Measurements from ENCODE around the gene PLXNA2.
A peak's percentile ranks its signal among the peaks of the same experiment; 100 is the strongest.

Gene PLXNA2

GRCh38 chr1:208219659-208220282 is 24.4 kb downstream of the PLXNA2 start:
- no peak for DNase-seq

- no peak for DNase-seq
Measured at GRCh38 chr1:208219098-208219658, 25.0 kb downstream of the PLXNA2 start.

DNA sequence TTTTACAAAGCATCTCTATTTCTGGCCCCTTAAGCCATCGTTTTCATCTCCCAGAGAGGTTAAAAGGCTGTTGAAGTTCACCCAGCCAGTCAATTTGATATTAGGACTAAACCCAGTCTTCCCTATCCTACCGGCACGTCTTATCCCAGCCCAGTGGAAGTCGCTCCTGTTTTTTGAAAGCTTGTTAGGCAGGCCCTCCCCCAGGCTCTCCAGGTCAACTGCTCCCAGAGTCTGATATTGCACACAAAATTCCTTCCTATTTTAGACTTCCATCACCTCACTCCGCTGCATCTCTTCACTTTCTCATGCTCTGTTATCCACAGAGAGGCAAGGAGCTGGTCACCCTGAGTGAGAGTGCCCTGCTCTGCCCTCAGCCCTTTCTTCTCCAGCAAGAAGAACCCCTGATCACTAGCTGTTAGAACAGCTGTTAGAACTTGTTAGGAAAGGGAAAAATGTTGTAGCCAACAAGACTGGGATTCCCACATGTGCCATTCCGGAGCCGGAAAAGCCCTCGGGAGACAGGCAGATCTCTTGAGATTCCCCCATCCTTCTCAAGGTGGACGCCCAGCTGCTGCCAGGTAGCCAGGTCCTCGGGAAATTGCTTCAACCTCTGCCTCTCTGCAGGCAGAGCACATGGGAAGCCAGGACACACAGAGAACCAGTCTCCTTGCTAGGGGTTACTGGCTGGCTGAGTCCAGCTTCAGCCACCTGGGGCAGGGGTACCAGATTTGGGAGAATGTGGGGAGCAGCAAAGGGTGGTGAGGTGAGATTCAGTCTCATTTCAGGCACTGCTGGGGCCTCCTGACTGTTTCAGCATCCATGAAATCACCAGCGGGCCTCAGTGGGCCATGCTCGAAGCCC is 25.7 kb downstream of the PLXNA2 start:
- no peak for DNase-seq

DNA sequence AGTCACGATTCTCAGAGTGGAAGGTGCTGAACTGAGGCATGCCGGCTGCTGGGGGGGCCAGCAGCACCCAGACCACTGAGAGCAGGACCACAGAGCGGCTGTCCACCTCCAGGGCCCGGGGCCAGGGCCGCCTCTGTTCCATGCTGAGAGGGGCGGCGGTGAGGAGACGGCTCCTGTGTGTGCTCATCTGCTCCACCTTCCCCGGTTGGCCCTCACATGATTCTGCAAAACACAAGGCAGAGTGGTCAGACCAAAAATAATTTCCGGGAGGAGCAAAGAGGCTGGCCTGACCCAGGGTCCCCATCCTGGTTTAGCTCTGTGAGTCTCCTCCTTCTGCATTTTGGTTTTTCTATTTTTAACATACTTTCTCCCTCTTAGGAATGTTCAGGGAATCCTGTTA is 26.4 kb downstream of the PLXNA2 start:
- no peak for DNase-seq

DNA sequence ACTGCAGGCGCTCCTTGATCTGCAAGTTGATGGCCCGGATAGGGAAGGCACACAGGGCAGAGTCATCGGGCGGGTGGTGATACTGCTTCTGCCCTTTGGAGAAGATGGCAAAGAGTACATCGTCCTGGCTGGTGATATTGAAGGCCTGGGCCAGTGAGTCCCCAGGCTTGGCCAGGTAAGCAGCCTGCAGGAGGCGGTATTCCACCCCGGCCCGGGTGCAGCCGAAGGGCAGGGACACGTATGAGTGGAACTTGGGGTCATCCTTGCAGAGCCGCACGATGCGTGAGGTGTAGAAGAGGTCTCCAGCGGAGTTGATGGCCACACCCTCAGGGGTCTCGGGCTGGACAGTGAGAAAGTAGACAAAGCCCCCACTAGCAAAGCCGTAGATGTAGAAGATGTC is 27.4 kb downstream of the PLXNA2 start:
- DNase-seq, result no peak

DNA sequence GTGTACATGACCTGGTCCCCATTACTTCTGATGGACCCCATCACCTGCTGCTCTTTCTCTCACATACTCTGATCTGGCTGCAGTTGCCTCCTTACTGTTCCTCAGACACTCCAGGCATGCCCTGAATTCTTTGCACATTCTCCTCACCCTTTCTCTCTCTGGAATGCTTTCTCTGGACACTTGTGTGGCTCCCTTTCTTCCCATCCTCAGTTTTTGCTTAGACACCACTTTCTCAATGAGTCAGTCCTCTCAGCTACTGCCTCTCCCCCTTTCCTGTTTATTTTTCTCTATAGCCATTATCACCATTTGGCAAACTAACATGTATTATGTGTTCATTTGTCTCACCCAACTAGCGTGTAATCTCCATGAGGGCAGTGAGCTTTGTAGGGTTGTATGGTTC is 28.1 kb downstream of the PLXNA2 start:
- DNase-seq, result no peak

GRCh38 chr1:208215393-208215792 is 28.8 kb downstream of the PLXNA2 start:
- DNase-seq, result no peak

DNA sequence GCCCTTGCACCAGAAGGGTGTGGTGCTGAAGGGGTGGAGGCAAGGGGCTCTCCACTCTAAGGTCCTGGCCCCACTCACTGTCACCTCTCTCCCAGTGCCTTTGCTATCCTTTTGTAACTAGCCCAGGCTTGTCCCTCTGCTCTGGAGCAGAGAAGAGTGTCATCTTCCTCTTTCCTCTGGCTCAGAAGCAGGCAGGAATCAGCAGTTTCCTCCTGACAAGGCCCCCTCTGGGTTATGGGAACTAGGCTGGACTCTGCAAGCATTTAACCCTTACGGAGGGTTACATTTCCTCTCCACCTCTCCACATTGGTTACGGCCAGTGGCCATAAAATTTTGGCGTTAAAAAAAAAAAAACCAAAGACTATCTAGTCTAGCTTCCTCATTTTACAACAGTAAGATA is 30.4 kb downstream of the PLXNA2 start:
- no peak for DNase-seq

GRCh38 chr1:208212893-208213292 is 31.3 kb downstream of the PLXNA2 start:
- no peak for DNase-seq

GRCh38 chr1:208211921-208212843 is 32.0 kb downstream of the PLXNA2 start:
- DNase-seq, result no peak

- no peak for DNase-seq
Measured at GRCh38 chr1:208209896-208210589, 34.1 kb downstream of the PLXNA2 start.

DNA sequence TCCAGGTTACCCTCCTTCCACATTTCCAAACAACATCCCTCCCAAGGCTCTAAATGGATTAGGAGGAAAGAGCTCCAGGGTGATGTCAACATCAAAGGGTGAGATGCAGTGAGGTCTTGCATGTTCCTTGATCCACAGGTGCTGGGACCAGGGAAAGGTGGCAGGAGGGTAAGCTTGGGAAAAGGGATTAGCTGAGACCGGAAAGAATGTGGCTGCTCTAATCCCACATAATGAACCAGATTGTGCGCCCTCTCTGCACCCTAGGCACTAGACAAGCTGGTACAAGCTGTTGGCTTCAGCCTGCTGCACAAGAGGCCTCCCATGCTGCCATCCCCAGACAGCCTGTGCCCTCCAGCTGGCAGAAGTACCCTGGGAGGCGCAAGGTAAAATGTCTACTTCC is 34.9 kb downstream of the PLXNA2 start:
- no peak for DNase-seq

GRCh38 chr1:208208132-208208487 is 36.1 kb downstream of the PLXNA2 start:
- no peak for DNase-seq

- DNase-seq, result peak; percentile 71
Measured at GRCh38 chr1:208207388-208208131, 36.6 kb downstream of the PLXNA2 start.

GRCh38 chr1:208206092-208206698 is 38.0 kb downstream of the PLXNA2 start:
- peak; percentile 79 for DNase-seq

GRCh38 chr1:208205216-208206013 is 38.8 kb downstream of the PLXNA2 start:
- no peak for DNase-seq

- no peak for DNase-seq
Measured at GRCh38 chr1:208204779-208205178, 39.4 kb downstream of the PLXNA2 start.

- DNase-seq, result no peak
Measured at GRCh38 chr1:208203848-208204609, 40.2 kb downstream of the PLXNA2 start.

- peak; percentile 82 for DNase-seq
Measured at GRCh38 chr1:208203127-208203847, 40.9 kb downstream of the PLXNA2 start.
